Fibroblast of the aortic adventitia (primary cell): ENCODE results near the gene NUP107. TPM values are rescaled to one million over a fixed set of nuclear protein-coding genes. Genes with fewer than 3 reads are reported as not detected.
A peak's percentile ranks its signal among the peaks of the same experiment; 100 is the strongest.
"Not testable (repeated sequence)": the region's sequence is repeated elsewhere in the genome, so short reads cannot be mapped to it uniquely, and the experiment has no call there.

Experiments
- DNase-seq: peaks from one replicate; pipeline ENCODE4 v3.0.0-alpha.2; 2010; ENCODE audit warnings: low read depth
- H3K4me3 ChIP-seq: 2 replicates; pipeline ENCODE4 v1.5.1; 2011; ENCODE audit warnings: low read depth, mild to moderate bottlenecking, control low read depth, low read length, moderate library complexity
- total RNA-seq: library from RNA; depleted of rRNA; stranded (reverse); fragments of >200 nt; gene quantifications from 2 replicates; pipeline ENCODE4 v1.2.3, GENCODE V29; 2012; ENCODE audit warnings: low replicate concordance
- TF ChIP-seq, protein P1 (sequence below): IDR thresholded peaks from 2 replicates; pipeline ENCODE4 v1.5.1; 2011; ENCODE audit warnings: mild to moderate bottlenecking, low read length, control low read depth, inconsistent platforms; ENCODE audit not compliant: insufficient read depth

NUP107 gene
- total RNA-seq, 1 donor, result 83.7 TPM

- H3K4me3 ChIP-seq, result no peak overlapping the region
- no peak for DNase-seq
- TF ChIP-seq, protein P1, sequence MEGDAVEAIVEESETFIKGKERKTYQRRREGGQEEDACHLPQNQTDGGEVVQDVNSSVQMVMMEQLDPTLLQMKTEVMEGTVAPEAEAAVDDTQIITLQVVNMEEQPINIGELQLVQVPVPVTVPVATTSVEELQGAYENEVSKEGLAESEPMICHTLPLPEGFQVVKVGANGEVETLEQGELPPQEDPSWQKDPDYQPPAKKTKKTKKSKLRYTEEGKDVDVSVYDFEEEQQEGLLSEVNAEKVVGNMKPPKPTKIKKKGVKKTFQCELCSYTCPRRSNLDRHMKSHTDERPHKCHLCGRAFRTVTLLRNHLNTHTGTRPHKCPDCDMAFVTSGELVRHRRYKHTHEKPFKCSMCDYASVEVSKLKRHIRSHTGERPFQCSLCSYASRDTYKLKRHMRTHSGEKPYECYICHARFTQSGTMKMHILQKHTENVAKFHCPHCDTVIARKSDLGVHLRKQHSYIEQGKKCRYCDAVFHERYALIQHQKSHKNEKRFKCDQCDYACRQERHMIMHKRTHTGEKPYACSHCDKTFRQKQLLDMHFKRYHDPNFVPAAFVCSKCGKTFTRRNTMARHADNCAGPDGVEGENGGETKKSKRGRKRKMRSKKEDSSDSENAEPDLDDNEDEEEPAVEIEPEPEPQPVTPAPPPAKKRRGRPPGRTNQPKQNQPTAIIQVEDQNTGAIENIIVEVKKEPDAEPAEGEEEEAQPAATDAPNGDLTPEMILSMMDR, result no peak
These were observed 12.4 kb upstream of the NUP107 start for GRCh38 chr12:68674376-68674775.

GRCh38 chr12:68675101-68675842 lies 11.5 kb upstream of the NUP107 start:
- TF ChIP-seq, protein P1, result no peak
- DNase-seq, result no peak
- no peak overlapping the region for H3K4me3 ChIP-seq

DNA sequence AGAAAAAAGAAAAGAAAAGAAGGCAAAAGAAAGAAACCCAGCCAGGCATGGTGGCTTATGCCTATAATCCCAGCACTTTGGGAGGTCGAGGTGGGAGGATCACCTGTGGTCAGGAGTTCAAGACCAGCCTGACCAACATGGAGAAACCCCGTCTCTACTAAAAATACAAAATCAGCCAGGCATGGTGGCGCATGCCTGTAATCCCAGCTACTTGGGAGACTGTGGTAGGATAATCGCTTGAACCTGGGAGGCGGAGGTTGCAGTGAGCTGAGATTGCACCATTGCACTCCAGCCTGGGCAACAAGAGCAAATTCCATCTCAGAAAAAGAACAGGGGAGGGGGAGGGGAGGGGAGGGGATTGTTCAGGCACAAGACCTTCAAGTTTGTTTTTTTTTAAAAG lies 9.9 kb upstream of the NUP107 start:
- not testable (repeated sequence) for H3K4me3 ChIP-seq, DNase-seq

GRCh38 chr12:68686262-68686594 lies 550 bp upstream of the NUP107 start:
- peak overlapping the region; percentile 52 for H3K4me3 ChIP-seq
- peak; percentile 7 for DNase-seq
- TF ChIP-seq, protein P1, result no peak

- TF ChIP-seq, protein P1, result no peak
- no peak for DNase-seq
- H3K4me3 ChIP-seq, result no peak overlapping the region
These were observed 8.7 kb downstream of the NUP107 start for GRCh38 chr12:68695454-68695853.

GRCh38 chr12:68699486-68699885 lies 12.7 kb downstream of the NUP107 start:
- no peak overlapping the region for H3K4me3 ChIP-seq
- no peak for DNase-seq
- TF ChIP-seq, protein P1, result no peak

GRCh38 chr12:68727776-68728175 lies 41.0 kb downstream of the NUP107 start:
- TF ChIP-seq, protein P1, result no peak
- H3K4me3 ChIP-seq, result no peak overlapping the region
- no peak for DNase-seq
